GM12878 (cell line): Measurements from ENCODE around the gene NAV2. TPM values are rescaled to one million over a fixed set of nuclear protein-coding genes. Genes with fewer than 3 reads are reported as not detected.

Experiments
- ATAC-seq: fragments of 200-7000 bp; cut with Tn5 transposase; 3 replicates; pipeline ENCODE4 v1.9.1; 2020; ENCODE audit warnings: mild to moderate bottlenecking, moderate library complexity
- BruUV-seq: library from RNA; stranded (reverse); fragments of 400-500 nt; replicated peaks from 2 replicates; lab custom pipeline; 2021; lab: Mats Ljungman, UMichigan
- CTCF ChIA-PET: fragments of 300-600 bp; sonication (Branson Sonifier 250); formaldehyde crosslinking; extraction: SDS; loops from one replicate; lab custom pipeline; 2021; ENCODE audit warnings: inconsistent platforms; lab: Yijun Ruan, JAX
- POLR2A ChIA-PET: fragments of 350-600 bp; formaldehyde crosslinking; extraction: SDS; loops from one replicate; lab custom pipeline; 2021; ENCODE audit warnings: inconsistent platforms; lab: Charles Lee
- RAD21 ChIA-PET: fragments of 300-600 bp; sonication (Branson Sonifier 250); formaldehyde crosslinking; loops from one replicate; lab custom pipeline; 2023; ENCODE audit warnings: antibody characterized with exemption; ENCODE audit not compliant: unreplicated experiment; lab: Charles Lee
- SMC1A ChIA-PET: fragments of 300-600 bp; sonication (Branson Sonifier 250); formaldehyde crosslinking; loops from one replicate; lab custom pipeline; 2023; ENCODE audit not compliant: unreplicated experiment, uncharacterized antibody; lab: Charles Lee
- DNase-seq: peaks from one replicate; pipeline ENCODE4 v3.0.0-alpha.2; 2011; ENCODE audit warnings: low read depth, low spot score
- FAIRE-seq: peaks from 3 replicates; lab custom pipeline; 2011; peaks lifted over from hg19 to GRCh38; lab: Jason Lieb, UNC
- H2AFZ ChIP-seq: 2 replicates; pipeline ENCODE4 v1.6.0; 2011; ENCODE audit warnings: low read depth, low read length, control low read depth; ENCODE audit not compliant: control insufficient read depth
- H3K27ac ChIP-seq: 2 replicates; pipeline ENCODE4 v1.5.1; 2011; ENCODE audit warnings: control low read depth; ENCODE audit not compliant: control insufficient read depth, insufficient read depth
- H3K27me3 ChIP-seq, 2 experiments: replicated peaks in 1 of 2; 2 replicates each; pipeline versions ENCODE4 v1.6.0 to v1.6.1; 2011; ENCODE audit warnings: low read length in 1 of 2; ENCODE audit not compliant: control insufficient read depth in 2 of 2, insufficient read depth in 2 of 2
- H3K36me3 ChIP-seq, 2 experiments: 2 replicates each; pipeline ENCODE4 v1.5.1; 2011; ENCODE audit warnings: low read length in 1 of 2; ENCODE audit not compliant: control insufficient read depth in 2 of 2, insufficient read depth in 2 of 2
- H3K4me1 ChIP-seq: 2 replicates; pipeline ENCODE4 v1.6.1; 2011; ENCODE audit warnings: mild to moderate bottlenecking, low read length, moderate library complexity, mixed read lengths; ENCODE audit not compliant: control insufficient read depth, insufficient read depth
- H3K4me2 ChIP-seq: 2 replicates; pipeline ENCODE4 v1.6.0; 2011; ENCODE audit warnings: control low read depth; ENCODE audit not compliant: control insufficient read depth, insufficient read depth
- H3K4me3 ChIP-seq: fragments of 200-600 bp; sonication (generic); 2 replicates; pipeline ENCODE4 v1.5.1; 2016
- H3K79me2 ChIP-seq: 2 replicates; pipeline ENCODE4 v1.6.0; 2011; ENCODE audit warnings: low read length; ENCODE audit not compliant: control insufficient read depth, insufficient read depth
- H3K9ac ChIP-seq: 2 replicates; pipeline ENCODE4 v1.8.0; 2011; ENCODE audit warnings: low read length, control low read depth, mixed read lengths; ENCODE audit not compliant: control insufficient read depth, insufficient read depth
- H3K9me3 ChIP-seq: replicated peaks from 3 replicates; pipeline ENCODE4 v1.5.1; 2011; ENCODE audit warnings: mild to moderate bottlenecking, low read length; ENCODE audit not compliant: control insufficient read depth, insufficient read depth
- H4K20me1 ChIP-seq: 2 replicates; pipeline ENCODE4 v1.6.0; 2011; ENCODE audit not compliant: control insufficient read depth, insufficient read depth
- CHD4 ChIP-seq: fragments of 200-600 bp; sonication (generic); IDR thresholded peaks from 2 replicates; pipeline ENCODE4 v1.6.1; 2016; ENCODE audit warnings: mild to moderate bottlenecking
- EGR1 ChIP-seq, 2 experiments: IDR thresholded peaks; 1 replicate in 1 of 2; 2 replicates in 1 of 2; pipeline ENCODE4 v1.6.1; 2011 to 2012; ENCODE audit warnings: low read depth in 2 of 2, low read length in 2 of 2, borderline replicate concordance in 1 of 2, mild to moderate bottlenecking in 1 of 2, moderate library complexity in 1 of 2
- FOXK2 ChIP-seq: fragments of 450-650 bp; IDR thresholded peaks from 2 replicates; pipeline ENCODE4 v1.6.1; 2017; ENCODE audit warnings: mild to moderate bottlenecking, moderate library complexity
- IRF4 ChIP-seq: IDR thresholded peaks from 2 replicates; pipeline ENCODE4 v1.6.1; 2011; ENCODE audit warnings: low read depth, low read length
- LARP7 ChIP-seq: fragments of 450-650 bp; IDR thresholded peaks from 2 replicates; pipeline ENCODE4 v1.6.1; 2017; ENCODE audit warnings: mild to moderate bottlenecking
- MTA3 ChIP-seq: IDR thresholded peaks from 2 replicates; pipeline ENCODE4 v1.6.1; 2012; ENCODE audit warnings: low read length, inconsistent platforms, borderline replicate concordance
- PML ChIP-seq: IDR thresholded peaks from 2 replicates; pipeline ENCODE4 v1.6.1; 2012; ENCODE audit warnings: low read length, inconsistent platforms
- RBBP5 ChIP-seq: fragments of 200-600 bp; sonication (generic); conservative IDR thresholded peaks from 2 replicates; pipeline ENCODE4 v1.6.1; 2016
- SMC3 ChIP-seq: IDR thresholded peaks from 2 replicates; pipeline ENCODE4 v1.6.1; 2011; ENCODE audit warnings: low read length, improper control_type of control experiment, borderline replicate concordance
- STAT3 ChIP-seq: IDR thresholded peaks from 2 replicates; pipeline ENCODE4 v1.6.1; 2011; ENCODE audit warnings: low read depth, low read length, improper control_type of control experiment
- YY1 ChIP-seq: IDR thresholded peaks from 2 replicates; pipeline ENCODE4 v1.6.1; 2011; ENCODE audit warnings: low read depth, mild to moderate bottlenecking, low read length
- ZNF622 ChIP-seq: fragments of 450-650 bp; IDR thresholded peaks from 2 replicates; pipeline ENCODE4 v1.6.1; 2017; ENCODE audit warnings: mild to moderate bottlenecking, inconsistent platforms
- ZSCAN29 ChIP-seq: fragments of 450-650 bp; IDR thresholded peaks from 2 replicates; pipeline ENCODE4 v1.6.1; 2017; ENCODE audit warnings: mild to moderate bottlenecking, moderate library complexity
- WGBS: methylation state at CpG from one replicate; pipeline ENCODE4 v1.1.6; 2016; ENCODE audit warnings: low lambda C conversion rate; ENCODE audit not compliant: insufficient replicate concordance, insufficient coverage; ENCODE audit errors: missing lambda C conversion rate; 5-methylcytosine and 5-hydroxymethylcytosine counted together
- in situ Hi-C: fragments of 300-500 bp; cut with MboI; formaldehyde crosslinking; loops from 9 replicates; pipeline ENCODE4 v1.14.3; 2018; ENCODE audit warnings: mixed read lengths
- intact Hi-C: fragments of 100-400 bp; cut with micrococcal nuclease; formaldehyde crosslinking; loops from one replicate; pipeline ENCODE4 v1.14.2; 2022; ENCODE audit not compliant: unreplicated experiment
- polyA plus RNA-seq, 11 experiments: library from polyadenylated mRNA; depleted of rRNA in 4 of 11; unstranded in 6 of 11; stranded (reverse) in 5 of 11; fragments of >200 nt; fragmentation: Nextera tagmentation in 4 of 11; fragmentation: Illumina TruSeq in 1 of 11; extraction: Ambion mirVana in 4 of 11; extraction: Trizol in 1 of 11; gene quantifications; 1 replicate in 1 of 11; 2 replicates in 10 of 11; pipeline versions ENCODE4 v1.2.1 to v1.2.3, GENCODE V29; 2011 to 2016; ENCODE audit warnings: inconsistent platforms in 2 of 11, missing spikeins in 2 of 11, low read depth in 1 of 11
- total RNA-seq, 4 experiments: library from RNA; depleted of rRNA in 3 of 4; stranded (reverse); fragments of >200 nt in 3 of 4; fragmentation: Illumina TruSeq in 1 of 4; extraction: Trizol in 1 of 4; gene quantifications; 2 replicates each; pipeline versions ENCODE4 v1.2.1 to v1.2.3, GENCODE V29; 2013 to 2021
- TF ChIP-seq, protein P1 (sequence below): fragments of 450-650 bp; IDR thresholded peaks from 2 replicates; pipeline ENCODE4 v1.6.1; 2017; ENCODE audit warnings: mild to moderate bottlenecking, low read depth, inconsistent platforms; ENCODE audit not compliant: poor library complexity, severe bottlenecking
- TF ChIP-seq, protein P2 (sequence below): fragments of 150-350 bp; IDR thresholded peaks from 2 replicates; pipeline ENCODE4 v1.6.1; 2016; ENCODE audit warnings: low read depth, low read length

The NAV2 gene
- total and polyA plus RNA-seq, 10 of the 15 experiments (the other 5 are each of a cell fraction or from before 2014, with no cell fraction given): 0.35 to 6.1 (median 1.1) TPM

DNA sequence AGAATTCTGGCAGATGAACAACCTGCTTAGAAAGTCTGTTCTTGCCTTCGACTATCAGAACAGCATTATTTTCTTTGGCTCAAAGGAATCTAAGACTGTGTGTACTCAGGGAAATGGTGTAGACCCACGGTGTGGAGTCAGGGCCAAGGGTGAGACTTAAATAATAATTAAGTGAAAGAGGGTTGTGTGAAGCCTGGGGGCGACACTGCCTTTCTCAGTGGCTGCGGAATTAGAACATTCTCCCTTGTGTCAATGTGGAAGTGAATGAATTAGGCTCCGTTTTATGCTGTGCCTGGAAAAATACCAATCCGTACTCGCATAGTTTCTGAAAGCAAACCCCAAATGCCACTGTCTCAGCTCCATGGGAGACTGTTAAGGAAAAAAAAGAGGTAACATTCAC, 50.7 kb downstream of the NAV2 start:
- Histone ChIP-seq H3K9me3 (no peaks in the 10 kb centered on the region), H3K27ac (no peak overlapping the region), H3K9ac (no peak overlapping the region), H3K36me3 (no peaks in the 10 kb centered on the region), H3K79me2 (no peaks in the 10 kb centered on the region), H3K4me2 (no peak overlapping the region), H4K20me1 (no peaks in the 10 kb centered on the region; the same call in 1 of the 2 replicates), H3K4me3 (no peak overlapping the region), H3K27me3 (peaks cover 7 to 9% of the 10 kb centered on the region in 2 experiments), H2AFZ (no peak overlapping the region), H3K4me1 (no peaks in the 10 kb centered on the region)
- POLR2A ChIA-PET: no interaction called here
- intact Hi-C loops: no loop called here
- RAD21 ChIA-PET: no interaction called here
- DNase-seq (no peak), FAIRE-seq (no peak), ATAC-seq (no peak)
- in situ Hi-C loops: no loop called here
- CTCF ChIA-PET: no interaction called here
- TF ChIP-seq, protein P1, sequence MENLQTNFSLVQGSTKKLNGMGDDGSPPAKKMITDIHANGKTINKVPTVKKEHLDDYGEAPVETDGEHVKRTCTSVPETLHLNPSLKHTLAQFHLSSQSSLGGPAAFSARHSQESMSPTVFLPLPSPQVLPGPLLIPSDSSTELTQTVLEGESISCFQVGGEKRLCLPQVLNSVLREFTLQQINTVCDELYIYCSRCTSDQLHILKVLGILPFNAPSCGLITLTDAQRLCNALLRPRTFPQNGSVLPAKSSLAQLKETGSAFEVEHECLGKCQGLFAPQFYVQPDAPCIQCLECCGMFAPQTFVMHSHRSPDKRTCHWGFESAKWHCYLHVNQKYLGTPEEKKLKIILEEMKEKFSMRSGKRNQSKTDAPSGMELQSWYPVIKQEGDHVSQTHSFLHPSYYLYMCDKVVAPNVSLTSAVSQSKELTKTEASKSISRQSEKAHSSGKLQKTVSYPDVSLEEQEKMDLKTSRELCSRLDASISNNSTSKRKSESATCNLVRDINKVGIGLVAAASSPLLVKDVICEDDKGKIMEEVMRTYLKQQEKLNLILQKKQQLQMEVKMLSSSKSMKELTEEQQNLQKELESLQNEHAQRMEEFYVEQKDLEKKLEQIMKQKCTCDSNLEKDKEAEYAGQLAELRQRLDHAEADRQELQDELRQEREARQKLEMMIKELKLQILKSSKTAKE: no peak
- TF ChIP-seq ZNF622 (no peak), PML (no peak), IRF4 (no peak), SMC3 (no peak), EGR1 (IDR thresholded peaks at IDR 0.05; ENCODE audit: borderline replicate concordance in 1 of 2, low read depth in 2 of 2, low read length in 2 of 2) (no peak), FOXK2 (no peak), YY1 (no peak), MTA3 (no peak), RBBP5 (no peak), ZSCAN29 (no peak), STAT3 (no peak), CHD4 (no peak), LARP7 (no peak)
- TF ChIP-seq, protein P2, sequence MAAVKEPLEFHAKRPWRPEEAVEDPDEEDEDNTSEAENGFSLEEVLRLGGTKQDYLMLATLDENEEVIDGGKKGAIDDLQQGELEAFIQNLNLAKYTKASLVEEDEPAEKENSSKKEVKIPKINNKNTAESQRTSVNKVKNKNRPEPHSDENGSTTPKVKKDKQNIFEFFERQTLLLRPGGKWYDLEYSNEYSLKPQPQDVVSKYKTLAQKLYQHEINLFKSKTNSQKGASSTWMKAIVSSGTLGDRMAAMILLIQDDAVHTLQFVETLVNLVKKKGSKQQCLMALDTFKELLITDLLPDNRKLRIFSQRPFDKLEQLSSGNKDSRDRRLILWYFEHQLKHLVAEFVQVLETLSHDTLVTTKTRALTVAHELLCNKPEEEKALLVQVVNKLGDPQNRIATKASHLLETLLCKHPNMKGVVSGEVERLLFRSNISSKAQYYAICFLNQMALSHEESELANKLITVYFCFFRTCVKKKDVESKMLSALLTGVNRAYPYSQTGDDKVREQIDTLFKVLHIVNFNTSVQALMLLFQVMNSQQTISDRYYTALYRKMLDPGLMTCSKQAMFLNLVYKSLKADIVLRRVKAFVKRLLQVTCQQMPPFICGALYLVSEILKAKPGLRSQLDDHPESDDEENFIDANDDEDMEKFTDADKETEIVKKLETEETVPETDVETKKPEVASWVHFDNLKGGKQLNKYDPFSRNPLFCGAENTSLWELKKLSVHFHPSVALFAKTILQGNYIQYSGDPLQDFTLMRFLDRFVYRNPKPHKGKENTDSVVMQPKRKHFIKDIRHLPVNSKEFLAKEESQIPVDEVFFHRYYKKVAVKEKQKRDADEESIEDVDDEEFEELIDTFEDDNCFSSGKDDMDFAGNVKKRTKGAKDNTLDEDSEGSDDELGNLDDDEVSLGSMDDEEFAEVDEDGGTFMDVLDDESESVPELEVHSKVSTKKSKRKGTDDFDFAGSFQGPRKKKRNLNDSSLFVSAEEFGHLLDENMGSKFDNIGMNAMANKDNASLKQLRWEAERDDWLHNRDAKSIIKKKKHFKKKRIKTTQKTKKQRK: no peak
- SMC1A ChIA-PET: no interaction called here
- BruUV-seq: no TSS peak
- 43% methylated on average over 7 of the region's 7 CpGs for WGBS
